ENCODE measurements around the gene TRIB2.

Gene TRIB2

DNA sequence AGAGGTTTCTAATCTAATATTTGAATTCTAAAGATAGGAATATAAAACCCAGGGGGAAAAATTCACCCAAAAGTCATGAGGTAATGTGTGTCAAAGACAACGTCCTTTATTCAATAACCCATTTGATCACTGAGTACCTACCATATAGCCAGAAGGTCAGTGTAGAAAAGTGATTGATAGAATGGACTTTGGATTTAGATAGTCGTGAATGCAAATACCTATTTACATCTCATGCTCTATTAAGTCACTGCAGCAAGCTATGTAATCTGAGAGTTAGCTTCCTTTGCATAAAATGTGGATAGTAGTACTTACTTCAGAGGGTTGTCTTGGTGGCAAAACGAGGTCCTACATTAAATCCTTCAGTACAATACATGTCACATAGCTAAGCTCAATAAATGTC, 27.8 kb upstream of the TRIB2 start:
- Histone ChIP-seq H3K4me1 (ENCODE audit: low read depth, poor library complexity, severe bottlenecking) (no peaks in the 10 kb centered on the region), H2AFZ (ENCODE audit: low read depth) (no peak overlapping the region), H3K36me3 (ENCODE audit: insufficient read depth) (no peaks in the 10 kb centered on the region), H3K9ac (no peak overlapping the region), H3K4me3 (IDR thresholded peaks at IDR 0.05; ENCODE audit: insufficient read depth, low read depth, low read length) (no peak overlapping the region), H4K20me1 (ENCODE audit: insufficient read depth) (no peaks in the 10 kb centered on the region), H3K27me3 (ENCODE audit: insufficient read depth, low read depth) (no peaks in the 10 kb centered on the region), H3K27ac (no peak overlapping the region), H3K79me2 (ENCODE audit: insufficient read depth, low read depth) (no peaks in the 10 kb centered on the region), H3K4me2 (no peak overlapping the region)
- TF ChIP-seq, protein P1, sequence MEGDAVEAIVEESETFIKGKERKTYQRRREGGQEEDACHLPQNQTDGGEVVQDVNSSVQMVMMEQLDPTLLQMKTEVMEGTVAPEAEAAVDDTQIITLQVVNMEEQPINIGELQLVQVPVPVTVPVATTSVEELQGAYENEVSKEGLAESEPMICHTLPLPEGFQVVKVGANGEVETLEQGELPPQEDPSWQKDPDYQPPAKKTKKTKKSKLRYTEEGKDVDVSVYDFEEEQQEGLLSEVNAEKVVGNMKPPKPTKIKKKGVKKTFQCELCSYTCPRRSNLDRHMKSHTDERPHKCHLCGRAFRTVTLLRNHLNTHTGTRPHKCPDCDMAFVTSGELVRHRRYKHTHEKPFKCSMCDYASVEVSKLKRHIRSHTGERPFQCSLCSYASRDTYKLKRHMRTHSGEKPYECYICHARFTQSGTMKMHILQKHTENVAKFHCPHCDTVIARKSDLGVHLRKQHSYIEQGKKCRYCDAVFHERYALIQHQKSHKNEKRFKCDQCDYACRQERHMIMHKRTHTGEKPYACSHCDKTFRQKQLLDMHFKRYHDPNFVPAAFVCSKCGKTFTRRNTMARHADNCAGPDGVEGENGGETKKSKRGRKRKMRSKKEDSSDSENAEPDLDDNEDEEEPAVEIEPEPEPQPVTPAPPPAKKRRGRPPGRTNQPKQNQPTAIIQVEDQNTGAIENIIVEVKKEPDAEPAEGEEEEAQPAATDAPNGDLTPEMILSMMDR (conservative IDR thresholded peaks at IDR 0.05; ENCODE audit: low read depth, low read length): no peak

DNA sequence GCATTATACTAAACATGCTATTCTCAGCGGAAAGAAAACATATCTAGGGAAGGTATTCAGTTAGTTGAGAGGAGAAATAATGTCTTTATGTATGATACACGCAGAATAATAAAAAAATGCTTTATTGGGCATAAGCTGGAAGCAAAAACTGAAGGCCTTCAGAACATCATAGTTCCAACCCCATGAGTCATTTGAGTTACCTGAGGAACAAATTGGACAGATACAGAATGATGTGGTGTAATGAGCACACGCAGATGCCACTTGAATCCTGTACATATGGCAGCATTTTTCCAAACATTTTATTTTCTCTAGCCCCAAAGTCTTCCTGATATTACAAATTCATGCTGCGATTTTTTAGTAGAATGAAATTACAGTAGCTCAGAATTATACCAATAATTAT, 23.2 kb upstream of the TRIB2 start:
- Histone ChIP-seq H3K27ac (no peak overlapping the region), H3K9ac (no peak overlapping the region), H2AFZ (ENCODE audit: low read depth) (no peak overlapping the region), H3K36me3 (ENCODE audit: insufficient read depth) (no peaks in the 10 kb centered on the region), H3K4me2 (no peak overlapping the region), H3K4me3 (IDR thresholded peaks at IDR 0.05; ENCODE audit: insufficient read depth, low read depth, low read length) (no peak overlapping the region), H4K20me1 (ENCODE audit: insufficient read depth) (no peaks in the 10 kb centered on the region), H3K27me3 (ENCODE audit: insufficient read depth, low read depth) (no peaks in the 10 kb centered on the region), H3K4me1 (ENCODE audit: low read depth, poor library complexity, severe bottlenecking) (peaks cover 9% of the 10 kb centered on the region), H3K79me2 (ENCODE audit: insufficient read depth, low read depth) (no peaks in the 10 kb centered on the region)
- TF ChIP-seq, protein P1 (conservative IDR thresholded peaks at IDR 0.05; ENCODE audit: low read depth, low read length): no peak

DNA sequence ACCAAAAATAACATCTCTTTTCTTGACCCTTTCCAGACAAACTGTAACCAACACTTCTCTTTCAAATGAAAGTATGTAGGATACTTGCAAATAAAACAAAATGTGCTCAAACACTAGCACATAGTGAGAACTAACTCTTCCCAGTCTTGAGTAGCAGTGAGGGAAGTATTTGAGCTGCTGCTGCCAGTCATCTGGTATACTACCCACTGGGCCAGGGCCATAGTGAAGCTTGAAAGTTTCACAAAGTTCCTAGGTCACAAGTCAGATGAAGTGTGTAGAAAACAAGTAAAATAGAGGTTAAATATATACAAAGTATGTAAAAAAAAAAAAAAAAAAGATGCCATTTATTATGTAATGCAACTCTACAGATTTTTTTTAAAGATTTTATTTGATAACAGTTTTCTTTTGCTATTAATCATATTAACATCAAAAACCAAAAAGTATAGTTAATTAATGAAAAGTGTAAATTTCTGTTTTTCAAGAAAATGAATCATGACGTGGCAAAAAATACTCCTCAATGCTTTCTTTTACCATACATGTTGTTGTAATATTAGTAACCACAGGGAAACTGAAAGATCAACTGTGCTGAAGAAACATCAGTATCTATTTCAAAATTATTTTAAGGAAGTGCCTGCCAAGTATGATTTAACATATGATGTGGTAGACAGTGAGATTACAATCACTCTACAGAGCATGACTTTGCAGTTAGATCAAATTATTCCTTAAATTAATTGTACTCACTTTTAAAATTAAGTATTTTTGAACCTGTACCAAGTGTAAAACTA, 21.6 kb upstream of the TRIB2 start:
- Histone ChIP-seq H3K36me3 (ENCODE audit: insufficient read depth) (no peaks in the 10 kb centered on the region), H4K20me1 (ENCODE audit: insufficient read depth) (no peaks in the 10 kb centered on the region), H3K27ac (no peak overlapping the region), H3K9ac (no peak overlapping the region), H3K79me2 (ENCODE audit: insufficient read depth, low read depth) (no peaks in the 10 kb centered on the region), H3K4me1 (ENCODE audit: low read depth, poor library complexity, severe bottlenecking) (peaks cover 9% of the 10 kb centered on the region), H3K4me3 (IDR thresholded peaks at IDR 0.05; ENCODE audit: insufficient read depth, low read depth, low read length) (no peak overlapping the region), H3K4me2 (no peak overlapping the region), H2AFZ (ENCODE audit: low read depth) (no peak overlapping the region), H3K27me3 (ENCODE audit: insufficient read depth, low read depth) (no peaks in the 10 kb centered on the region)
- TF ChIP-seq, protein P1 (conservative IDR thresholded peaks at IDR 0.05; ENCODE audit: low read depth, low read length): no peak

DNA sequence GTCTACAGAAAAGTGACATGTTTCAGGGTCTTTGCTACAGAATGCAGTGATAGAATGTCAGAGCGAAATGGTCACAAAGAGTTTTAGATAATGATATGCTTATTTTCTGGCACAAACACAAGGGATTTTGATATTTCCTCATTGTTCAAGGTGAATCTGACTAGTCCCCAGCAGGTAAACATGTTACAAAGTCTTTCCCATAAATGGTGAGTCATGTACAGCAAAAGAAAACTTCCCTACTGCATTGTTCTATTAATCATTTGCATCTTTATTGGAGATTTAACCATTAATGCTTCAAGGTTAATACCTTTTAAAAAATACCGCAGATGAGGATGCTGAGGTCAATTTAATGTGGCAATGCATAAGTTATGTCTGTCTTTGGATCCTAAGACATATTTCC, 19.1 kb upstream of the TRIB2 start:
- no peaks in the 10 kb centered on the region for H4K20me1 ChIP-seq (ENCODE audit: insufficient read depth)
- H3K9ac ChIP-seq: no peak overlapping the region
- no peaks in the 10 kb centered on the region for H3K79me2 ChIP-seq (ENCODE audit: insufficient read depth, low read depth)
- H3K4me3 ChIP-seq (IDR thresholded peaks at IDR 0.05; ENCODE audit: insufficient read depth, low read depth, low read length): no peak overlapping the region
- no peak overlapping the region for H2AFZ ChIP-seq (ENCODE audit: low read depth)
- TF ChIP-seq, protein P1 (conservative IDR thresholded peaks at IDR 0.05; ENCODE audit: low read depth, low read length): no peak
- H3K36me3 ChIP-seq (ENCODE audit: insufficient read depth): no peaks in the 10 kb centered on the region
- no peaks in the 10 kb centered on the region for H3K27me3 ChIP-seq (ENCODE audit: insufficient read depth, low read depth)
- peaks cover 9% of the 10 kb centered on the region for H3K4me1 ChIP-seq (ENCODE audit: low read depth, poor library complexity, severe bottlenecking)
- H3K27ac ChIP-seq: no peak overlapping the region
- no peak overlapping the region for H3K4me2 ChIP-seq
